Uterus (tissue), 4 donors: ENCODE results near the gene SLC7A14. TPM values are rescaled to one million over a fixed set of nuclear protein-coding genes. Genes with fewer than 3 reads are reported as not detected.

Experiments
- DNase-seq, 2 donors: peaks; one replicate each; pipeline ENCODE4 v3.0.0-alpha.2; 2019 to 2020
- H3K27ac ChIP-seq, 2 donors: fragments of 200-600 bp; sonication (generic); 1 replicate in 1 of 2; 2 replicates in 1 of 2; pipeline ENCODE4 v1.5.1; 2016 to 2018
- H3K27me3 ChIP-seq, 2 donors: fragments of 200-600 bp; sonication (generic); one replicate each; pipeline ENCODE4 v1.5.1; 2018 to 2019; ENCODE audit warnings: control low read depth in 1 of 2
- H3K36me3 ChIP-seq, 2 donors: fragments of 200-600 bp; sonication (generic); one replicate each; pipeline ENCODE4 v1.5.1; 2019; ENCODE audit warnings: control low read depth in 1 of 2
- H3K4me1 ChIP-seq, 2 donors: fragments of 200-600 bp; sonication (generic); one replicate each; pipeline ENCODE4 v1.5.1; 2018 to 2019; ENCODE audit warnings: control low read depth in 1 of 2
- H3K4me3 ChIP-seq, 2 donors: fragments of 200-600 bp; sonication (generic); 1 replicate in 1 of 2; 2 replicates in 1 of 2; pipeline ENCODE4 v1.5.1; 2018 to 2019; ENCODE audit warnings: mild to moderate bottlenecking in 1 of 2
- H3K9me3 ChIP-seq, 2 donors: fragments of 200-600 bp; sonication (generic); one replicate each; pipeline ENCODE4 v1.5.1; 2019; ENCODE audit warnings: control low read depth in 1 of 2
- CTCF ChIP-seq, 4 experiments: fragments of 200-600 bp in 2 of 4; fragments of 450-650 bp in 2 of 4; sonication (generic) in 2 of 4; IDR thresholded peaks; one replicate each; pipeline ENCODE4 v1.5.1; 2016 to 2019; ENCODE audit warnings: antibody characterized with exemption in 4 of 4, mild to moderate bottlenecking in 2 of 4, moderate library complexity in 1 of 4
- POLR2A ChIP-seq, 2 donors: fragments of 450-650 bp; IDR thresholded peaks; one replicate each; pipeline ENCODE4 v1.6.1; 2016; ENCODE audit warnings: antibody characterized with exemption in 2 of 2, mild to moderate bottlenecking in 1 of 2, moderate library complexity in 1 of 2
- intact Hi-C: fragments of 100-400 bp; cut with DNase I; formaldehyde crosslinking; loops from one replicate; pipeline ENCODE4 v1.15.1; 2023; ENCODE audit warnings: low total_unique reads
- total RNA-seq, 4 donors: library from RNA; depleted of rRNA in 3 of 4; stranded (reverse); fragments of >200 nt in 3 of 4; gene quantifications; one replicate each; pipeline versions ENCODE4 v1.1.0 to v1.2.4, GENCODE V29; 2014 to 2023
- donor health status: DM: yes; HTN: yes; CAD: no.

The SLC7A14 gene
- total RNA-seq, 4 donors from 2014 or later = 0.55 TPM; not detected in 3

- Histone ChIP-seq H3K27me3 (no peaks in the 10 kb centered on the region), H3K4me3 (no peak overlapping the region), H3K36me3 (no peaks in the 10 kb centered on the region), H3K9me3 (no peaks in the 10 kb centered on the region), H3K27ac (no peak overlapping the region), H3K4me1 (no peaks in the 10 kb centered on the region)
- intact Hi-C loops = no loop called here
- no peak for DNase-seq
- no peak for TF ChIP-seq POLR2A (IDR thresholded peaks at IDR 0.05)
- no peak for TF ChIP-seq CTCF (IDR thresholded peaks at IDR 0.05)
These were observed 46.0 kb upstream of the SLC7A14 start for GRCh38 chr3:170631755-170632488.

- no peak for TF ChIP-seq CTCF (IDR thresholded peaks at IDR 0.05)
- no peak for TF ChIP-seq POLR2A (IDR thresholded peaks at IDR 0.05)
- no peak overlapping the region for H3K4me3 ChIP-seq
- intact Hi-C loops = no loop called here
These were observed 37.6 kb upstream of the SLC7A14 start for GRCh38 chr3:170623524-170623923.

GRCh38 chr3:170622369-170623159 is 36.7 kb upstream of the SLC7A14 start:
- H3K4me3 ChIP-seq = no peak overlapping the region
- peak; percentile 44 to 67 for DNase-seq
- no peaks in the 10 kb centered on the region for H3K36me3 ChIP-seq
- H3K27ac ChIP-seq = peak overlapping the region in 1 of 2 donors; percentile 11
- H3K27me3 ChIP-seq = no peaks in the 10 kb centered on the region
- H3K9me3 ChIP-seq = no peaks in the 10 kb centered on the region
- intact Hi-C loops = no loop called here
- TF ChIP-seq CTCF (IDR thresholded peaks at IDR 0.05) = peak in 1 of 4 experiments; percentile 15
- TF ChIP-seq POLR2A (IDR thresholded peaks at IDR 0.05) = no peak
- H3K4me1 ChIP-seq = peaks cover 0 to 3% of the 10 kb centered on the region in 2 donors

More at GRCh38 chr3:170623524-170623923, 37.6 kb upstream of the SLC7A14 start:
- DNase-seq = no peak
- peaks cover 0 to 3% of the 10 kb centered on the region in 2 donors for H3K4me1 ChIP-seq
- H3K36me3 ChIP-seq = no peaks in the 10 kb centered on the region
- no peak overlapping the region for H3K27ac ChIP-seq
- H3K9me3 ChIP-seq = no peaks in the 10 kb centered on the region
- H3K27me3 ChIP-seq = no peaks in the 10 kb centered on the region

- no peak for TF ChIP-seq POLR2A (IDR thresholded peaks at IDR 0.05)
- TF ChIP-seq CTCF (IDR thresholded peaks at IDR 0.05) = no peak
- H3K36me3 ChIP-seq = no peaks in the 10 kb centered on the region
These were observed 35.4 kb upstream of the SLC7A14 start for GRCh38 chr3:170621256-170621655.

More at GRCh38 chr3:170621256-170621655, 35.4 kb upstream of the SLC7A14 start:
- Histone ChIP-seq H3K4me1 (peaks cover 0 to 3% of the 10 kb centered on the region in 2 donors), H3K4me3 (no peak overlapping the region), H3K27me3 (no peaks in the 10 kb centered on the region), H3K27ac (no peak overlapping the region), H3K9me3 (no peaks in the 10 kb centered on the region)
- no peak for DNase-seq
- intact Hi-C loops = no loop called here
